ENCODE data around the gene STX5. TPM values are rescaled to one million over a fixed set of nuclear protein-coding genes. Genes with fewer than 3 reads are reported as not detected.

STX5 gene
- total RNA-seq, 4 donors from 2014 or later = 25.9 to 39.1 (median 29.2) TPM

- 70 to 74% methylated on average over 5 of the region's 5 CpGs for WGBS, 2 donors
- H3K27ac ChIP-seq = peak overlapping the region in 1 of 4 donors; percentile 36
- DNase-seq (ENCODE audit: low spot score in 2 of 2) = no peak
- peaks cover 6 to 60% (median 42%) of the 10 kb centered on the region in 4 donors for H3K4me1 ChIP-seq
- H3K27me3 ChIP-seq = no peaks in the 10 kb centered on the region
- TF ChIP-seq EP300 (IDR thresholded peaks at IDR 0.05) (no peak), POLR2A (IDR thresholded peaks at IDR 0.05) (no peak), CTCF (IDR thresholded peaks at IDR 0.05) (no peak)
- H3K4me3 ChIP-seq = no peak overlapping the region
- peaks cover 0 to 46% (median under 1%) of the 10 kb centered on the region in 3 donors for H3K36me3 ChIP-seq
- H3K9me3 ChIP-seq = no peaks in the 10 kb centered on the region
Measured at GRCh38 chr11:62788991-62789390, 42.9 kb downstream of the STX5 start.

DNA sequence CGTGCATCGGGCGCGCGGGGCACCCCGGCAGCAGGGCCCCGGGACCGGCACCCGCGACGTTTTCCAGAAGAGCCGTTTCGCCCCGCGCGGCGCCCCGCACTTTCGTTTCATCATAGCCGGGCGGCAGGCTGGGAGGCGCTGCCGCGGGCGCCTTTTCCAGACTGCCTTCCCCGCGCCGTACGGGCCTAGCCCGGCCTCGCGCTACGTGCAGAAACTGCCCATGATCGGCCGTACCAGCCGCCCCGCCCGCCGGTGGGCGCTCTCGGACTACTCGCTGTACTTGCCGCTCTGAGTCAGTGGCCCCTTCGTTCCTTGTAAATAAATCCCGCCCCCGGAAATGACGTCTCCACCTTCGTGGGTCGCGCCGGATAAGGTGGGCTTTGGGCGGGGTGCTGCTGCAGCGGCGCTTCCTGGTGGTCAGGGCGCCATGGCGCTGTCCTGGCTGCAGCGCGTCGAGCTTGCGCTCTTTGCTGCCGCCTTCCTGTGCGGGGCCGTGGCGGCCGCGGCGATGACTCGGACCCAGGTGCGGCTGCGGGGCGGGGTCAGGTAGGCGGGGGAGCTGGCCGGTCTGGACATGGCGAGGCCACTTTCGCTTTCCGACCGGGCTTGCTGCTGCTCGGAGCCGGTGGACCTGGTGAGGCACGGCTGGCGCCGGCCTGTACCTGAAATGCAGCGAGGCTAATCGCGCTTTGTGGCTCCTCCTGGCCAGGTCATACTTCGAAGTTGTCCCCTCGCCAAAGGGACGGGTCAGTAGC, 44.7 kb downstream of the STX5 start, which contains the start of gene TMEM179B:
TSS of gene TMEM179B (plus strand) at position 398 of the 755 bp plus-strand sequence. CDS start at position 428, 30 bp downstream.
- Histone ChIP-seq H3K27ac (peak within 1 kb of the TSS; percentile 88 to 99 (median 98)), H3K27me3 (no peaks in the 10 kb centered on the region), H3K36me3 (peaks cover 0 to 38% (median 0%) of the 10 kb centered on the region in 3 donors), H3K4me1 (peaks cover 6 to 54% (median 37%) of the 10 kb centered on the region in 4 donors), H3K4me3 (peak within 1 kb of the TSS; percentile 87 to 100 (median 97)), H3K9me3 (no peaks in the 10 kb centered on the region)
- WGBS, 2 donors = 0% methylated on average over 3 to 52 of the region's 88 CpGs
- TF ChIP-seq EP300 (IDR thresholded peaks at IDR 0.05) (peak; percentile 90 to 99), CTCF (IDR thresholded peaks at IDR 0.05) (peak in 2 of 5 experiments; percentile 38 to 55), POLR2A (IDR thresholded peaks at IDR 0.05) (peak; percentile 83 to 98)
- DNase-seq (ENCODE audit: low spot score in 2 of 2) = peak; percentile 98 to 100

DNA sequence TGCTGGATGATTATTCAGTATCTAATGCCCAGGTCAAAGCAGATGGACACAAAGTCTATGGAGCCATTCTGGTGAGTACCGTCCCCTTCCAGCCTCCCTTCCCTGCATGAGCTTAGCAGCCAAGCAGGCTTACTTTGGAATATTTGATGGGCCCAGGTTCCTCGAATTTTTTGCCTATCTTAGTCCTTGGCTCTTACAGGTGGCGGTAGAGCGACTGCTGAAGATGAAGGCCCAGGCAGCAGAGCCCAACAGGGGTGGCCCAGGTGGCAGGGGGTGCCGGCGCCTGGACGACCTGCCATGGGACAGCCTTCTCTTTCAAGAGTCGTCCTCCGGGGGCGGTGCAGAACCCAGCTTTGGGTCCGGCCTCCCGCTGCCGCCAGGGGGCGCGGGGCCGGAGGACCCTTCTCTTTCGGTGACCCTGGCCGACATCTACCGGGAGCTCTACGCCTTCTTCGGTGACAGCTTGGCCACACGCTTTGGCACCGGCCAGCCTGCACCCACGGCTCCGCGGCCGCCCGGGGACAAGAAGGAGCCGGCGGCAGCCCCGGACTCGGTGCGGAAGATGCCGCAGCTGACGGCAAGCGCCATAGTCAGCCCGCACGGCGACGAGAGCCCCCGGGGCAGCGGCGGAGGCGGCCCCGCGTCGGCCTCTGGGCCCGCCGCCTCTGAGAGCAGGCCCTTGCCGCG, 45.4 kb downstream of the STX5 start:
- peak overlapping the region; percentile 88 to 99 (median 98) for H3K27ac ChIP-seq
- H3K36me3 ChIP-seq = peaks cover 0 to 41% (median 0%) of the 10 kb centered on the region in 3 donors
- WGBS, 2 donors = 1 to 6% methylated on average over 6 to 11 of the region's 51 CpGs
- H3K27me3 ChIP-seq = no peaks in the 10 kb centered on the region
- DNase-seq (ENCODE audit: low spot score in 2 of 2) = peak; percentile 76 to 82
- H3K9me3 ChIP-seq = no peaks in the 10 kb centered on the region
- peaks cover 6 to 50% (median 34%) of the 10 kb centered on the region in 4 donors for H3K4me1 ChIP-seq
- TF ChIP-seq CTCF (IDR thresholded peaks at IDR 0.05) (peak; percentile 93 to 98 (median 96)), EP300 (IDR thresholded peaks at IDR 0.05) (no peak), POLR2A (IDR thresholded peaks at IDR 0.05) (no peak)
- H3K4me3 ChIP-seq = peak overlapping the region; percentile 87 to 100 (median 97)

DNA sequence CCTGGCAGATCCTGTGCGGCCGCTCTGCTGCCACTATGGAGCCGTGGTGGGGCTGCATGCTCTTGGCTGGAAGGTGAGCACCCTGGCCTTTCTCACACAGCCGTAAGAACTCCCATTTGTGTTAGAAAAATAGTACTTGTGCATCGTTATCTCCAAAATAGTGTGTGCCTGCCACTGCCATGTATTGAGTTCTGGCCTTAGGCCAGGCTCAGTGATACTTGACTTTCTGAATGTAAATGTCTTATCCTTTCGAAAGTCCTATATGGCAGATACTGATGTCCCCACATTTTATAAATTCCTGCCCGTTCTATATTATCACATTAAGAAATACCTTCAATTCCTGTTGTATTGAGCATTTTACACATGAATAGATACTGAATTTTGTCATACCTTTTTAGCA, 49.1 kb downstream of the STX5 start:
- H3K4me3 ChIP-seq = no peak overlapping the region
- peaks cover 6 to 17% (median 10%) of the 10 kb centered on the region in 4 donors for H3K4me1 ChIP-seq
- WGBS, 2 donors = 90 to 94% methylated on average over 7 of the region's 7 CpGs
- no peaks in the 10 kb centered on the region for H3K9me3 ChIP-seq
- H3K36me3 ChIP-seq = peaks cover 0 to 47% (median 0%) of the 10 kb centered on the region in 3 donors
- DNase-seq (ENCODE audit: low spot score in 2 of 2) = no peak
- no peak for TF ChIP-seq CTCF (IDR thresholded peaks at IDR 0.05)
- no peak for TF ChIP-seq POLR2A (IDR thresholded peaks at IDR 0.05)
- no peak for TF ChIP-seq EP300 (IDR thresholded peaks at IDR 0.05)
- no peaks in the 10 kb centered on the region for H3K27me3 ChIP-seq
- no peak overlapping the region for H3K27ac ChIP-seq

All from tibial nerve (tissue), 4 donors.